Thyroid gland (tissue), 4 donors: ENCODE results near the gene LARGE1. TPM values are rescaled to one million over a fixed set of nuclear protein-coding genes. Genes with fewer than 3 reads are reported as not detected.

Source experiments
- DNase-seq, 2 donors: peaks; one replicate each; pipeline ENCODE4 v3.0.0-alpha.2; 2019
- H3K27ac ChIP-seq, 3 donors: fragments of 200-600 bp; sonication (generic); 1 replicate in 2 of 3; 2 replicates in 1 of 3; pipeline ENCODE4 v1.5.1; 2016 to 2019; ENCODE audit warnings: mild to moderate bottlenecking in 1 of 3, moderate library complexity in 1 of 3
- H3K27me3 ChIP-seq: fragments of 200-600 bp; sonication (generic); one replicate; pipeline ENCODE4 v1.5.1; 2019
- H3K36me3 ChIP-seq, 2 donors: fragments of 200-600 bp; sonication (generic); one replicate each; pipeline ENCODE4 v1.5.1; 2016 to 2019
- H3K4me1 ChIP-seq, 2 donors: fragments of 200-600 bp; sonication (generic); one replicate each; pipeline ENCODE4 v1.5.1; 2017 to 2019
- H3K4me3 ChIP-seq, 3 donors: fragments of 200-600 bp; sonication (generic); replicated peaks in 1 of 3; 1 replicate in 2 of 3; 2 replicates in 1 of 3; pipeline ENCODE4 v1.5.1; 2016; ENCODE audit warnings: mild to moderate bottlenecking in 1 of 3
- H3K9me3 ChIP-seq: fragments of 200-600 bp; sonication (generic); one replicate; pipeline ENCODE4 v1.5.1; 2017
- POLR2A ChIP-seq, 2 donors: fragments of 450-650 bp; IDR thresholded peaks; one replicate each; pipeline ENCODE4 v1.6.1; 2017; ENCODE audit warnings: antibody characterized with exemption in 2 of 2, mild to moderate bottlenecking in 2 of 2, moderate library complexity in 1 of 2
- WGBS, 2 donors: methylation state at CpG; one replicate each; pipeline ENCODE4 v1.1.5; 2017; 5-methylcytosine and 5-hydroxymethylcytosine counted together
- intact Hi-C: fragments of 100-400 bp; cut with DNase I; formaldehyde crosslinking; loops from one replicate; pipeline ENCODE4 v1.15.1; 2023
- total RNA-seq, 4 donors: library from RNA; depleted of rRNA; stranded (reverse); fragments of >200 nt; gene quantifications; one replicate each; pipeline ENCODE4 v1.2.3, GENCODE V29; 2016
- TF ChIP-seq, protein P1 (sequence below), 6 experiments: fragments of 200-600 bp in 3 of 6; fragments of 450-650 bp in 3 of 6; sonication (generic) in 3 of 6; IDR thresholded peaks; one replicate each; pipeline ENCODE4 v1.5.1; 2016 to 2019; ENCODE audit warnings: antibody characterized with exemption in 6 of 6, mild to moderate bottlenecking in 2 of 6, inconsistent platforms in 1 of 6, moderate library complexity in 1 of 6

The LARGE1 gene
- total RNA-seq, 4 donors from 2014 or later, result 13.6 to 16.3 (median 15.1) TPM

GRCh38 chr22:33472462-33473344 lies 447.6 kb downstream of the LARGE1 start:
- intact Hi-C loops, result no loop called here
- H3K27ac ChIP-seq, result no peak overlapping the region

DNA sequence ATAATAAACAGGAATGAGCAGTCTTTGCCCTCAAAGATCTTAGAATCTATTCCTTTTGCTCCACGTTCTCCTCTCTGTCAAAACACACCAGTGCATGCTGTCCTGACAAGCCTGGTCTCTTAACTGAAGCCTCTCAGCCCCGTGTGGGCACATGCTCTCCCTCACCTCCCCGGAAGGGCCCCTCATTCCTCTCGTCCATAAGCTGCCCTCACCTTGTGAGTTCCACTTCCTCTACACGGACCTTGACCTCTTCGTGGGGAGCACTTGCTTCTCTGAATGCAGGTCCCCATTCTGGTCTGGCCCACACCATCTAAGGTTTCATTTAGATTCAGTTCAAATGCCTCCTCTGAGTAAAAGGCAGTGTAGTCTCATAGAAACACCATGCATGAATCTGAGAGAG lies 449.8 kb downstream of the LARGE1 start:
- H3K4me1 ChIP-seq, result no peaks in the 10 kb centered on the region
- no peak overlapping the region for H3K4me3 ChIP-seq
- 59 to 78% methylated on average over 6 of the region's 6 CpGs for WGBS, 2 donors
- H3K9me3 ChIP-seq, result no peaks in the 10 kb centered on the region
- no peak overlapping the region for H3K27ac ChIP-seq
- no peaks in the 10 kb centered on the region for H3K36me3 ChIP-seq
- intact Hi-C loops, result no loop called here
- no peaks in the 10 kb centered on the region for H3K27me3 ChIP-seq
- no peak for DNase-seq
- TF ChIP-seq POLR2A (IDR thresholded peaks at IDR 0.05), result no peak
- TF ChIP-seq, protein P1, sequence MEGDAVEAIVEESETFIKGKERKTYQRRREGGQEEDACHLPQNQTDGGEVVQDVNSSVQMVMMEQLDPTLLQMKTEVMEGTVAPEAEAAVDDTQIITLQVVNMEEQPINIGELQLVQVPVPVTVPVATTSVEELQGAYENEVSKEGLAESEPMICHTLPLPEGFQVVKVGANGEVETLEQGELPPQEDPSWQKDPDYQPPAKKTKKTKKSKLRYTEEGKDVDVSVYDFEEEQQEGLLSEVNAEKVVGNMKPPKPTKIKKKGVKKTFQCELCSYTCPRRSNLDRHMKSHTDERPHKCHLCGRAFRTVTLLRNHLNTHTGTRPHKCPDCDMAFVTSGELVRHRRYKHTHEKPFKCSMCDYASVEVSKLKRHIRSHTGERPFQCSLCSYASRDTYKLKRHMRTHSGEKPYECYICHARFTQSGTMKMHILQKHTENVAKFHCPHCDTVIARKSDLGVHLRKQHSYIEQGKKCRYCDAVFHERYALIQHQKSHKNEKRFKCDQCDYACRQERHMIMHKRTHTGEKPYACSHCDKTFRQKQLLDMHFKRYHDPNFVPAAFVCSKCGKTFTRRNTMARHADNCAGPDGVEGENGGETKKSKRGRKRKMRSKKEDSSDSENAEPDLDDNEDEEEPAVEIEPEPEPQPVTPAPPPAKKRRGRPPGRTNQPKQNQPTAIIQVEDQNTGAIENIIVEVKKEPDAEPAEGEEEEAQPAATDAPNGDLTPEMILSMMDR (IDR thresholded peaks at IDR 0.05), result no peak

More at GRCh38 chr22:33472462-33473344, 447.6 kb downstream of the LARGE1 start:
- H3K4me3 ChIP-seq, result no peak overlapping the region
- no peaks in the 10 kb centered on the region for H3K36me3 ChIP-seq
- H3K4me1 ChIP-seq, result no peaks in the 10 kb centered on the region
- H3K9me3 ChIP-seq, result no peaks in the 10 kb centered on the region
- TF ChIP-seq, protein P1 (IDR thresholded peaks at IDR 0.05), result no peak
- no peak for TF ChIP-seq POLR2A (IDR thresholded peaks at IDR 0.05)
- no peak for DNase-seq
- H3K27me3 ChIP-seq, result no peaks in the 10 kb centered on the region
- WGBS, 2 donors, result 85 to 90% methylated on average over 9 of the region's 9 CpGs

DNA sequence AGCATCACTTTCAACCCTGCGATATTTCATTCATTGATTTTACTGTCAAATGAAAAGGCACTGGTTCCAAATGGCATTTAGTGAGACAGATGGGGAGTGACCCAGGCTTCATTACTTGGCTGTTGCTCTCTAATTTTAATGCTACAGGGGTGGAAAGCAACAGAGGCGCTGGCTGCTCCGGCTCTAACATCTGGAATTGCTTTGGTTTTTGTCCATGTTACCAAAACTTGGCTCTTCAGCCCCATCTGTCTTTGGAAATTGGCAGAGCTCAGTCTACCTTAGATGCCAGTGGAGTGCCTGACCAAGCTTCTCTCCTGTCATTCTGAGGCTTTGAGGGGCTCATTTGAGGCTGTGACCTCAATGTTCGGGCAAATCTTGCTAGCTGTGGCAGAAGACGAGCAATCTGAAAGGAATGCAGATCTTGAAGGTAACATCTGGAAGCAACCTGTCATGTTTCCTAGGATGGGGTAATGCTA lies 452.6 kb downstream of the LARGE1 start:
- Histone ChIP-seq H3K27ac (no peak overlapping the region), H3K9me3 (no peaks in the 10 kb centered on the region), H3K4me1 (no peaks in the 10 kb centered on the region), H3K36me3 (no peaks in the 10 kb centered on the region), H3K4me3 (no peak overlapping the region), H3K27me3 (no peaks in the 10 kb centered on the region)
- intact Hi-C loops, result no loop called here
- WGBS, 2 donors, result 87 to 88% methylated on average over 5 of the region's 5 CpGs
- DNase-seq, result no peak
- TF ChIP-seq, protein P1 (IDR thresholded peaks at IDR 0.05), result no peak
- no peak for TF ChIP-seq POLR2A (IDR thresholded peaks at IDR 0.05)

- H3K9me3 ChIP-seq, result no peaks in the 10 kb centered on the region
- no peaks in the 10 kb centered on the region for H3K4me1 ChIP-seq
- H3K27ac ChIP-seq, result no peak overlapping the region
- DNase-seq, result no peak
- no peak overlapping the region for H3K4me3 ChIP-seq
- intact Hi-C loops, result no loop called here
- H3K36me3 ChIP-seq, result no peaks in the 10 kb centered on the region
- 44 to 58% methylated on average over 2 of the region's 2 CpGs for WGBS, 2 donors
- TF ChIP-seq, protein P1 (IDR thresholded peaks at IDR 0.05), result no peak
- TF ChIP-seq POLR2A (IDR thresholded peaks at IDR 0.05), result no peak
- H3K27me3 ChIP-seq, result no peaks in the 10 kb centered on the region
These were observed 453.2 kb downstream of the LARGE1 start for GRCh38 chr22:33467080-33467479.

GRCh38 chr22:33465554-33465953 lies 454.7 kb downstream of the LARGE1 start:
- no peak for TF ChIP-seq POLR2A (IDR thresholded peaks at IDR 0.05)
- TF ChIP-seq, protein P1 (IDR thresholded peaks at IDR 0.05), result no peak
- WGBS, 2 donors, result 59 to 61% methylated on average over 5 of the region's 5 CpGs
- no peak overlapping the region for H3K27ac ChIP-seq
- no peaks in the 10 kb centered on the region for H3K4me1 ChIP-seq
- intact Hi-C loops, result no loop called here
- H3K4me3 ChIP-seq, result no peak overlapping the region
- no peaks in the 10 kb centered on the region for H3K36me3 ChIP-seq
- DNase-seq, result no peak
- no peaks in the 10 kb centered on the region for H3K9me3 ChIP-seq
- H3K27me3 ChIP-seq, result no peaks in the 10 kb centered on the region
